ENCODE results near the gene OR2V2.

Gene OR2V2

DNA sequence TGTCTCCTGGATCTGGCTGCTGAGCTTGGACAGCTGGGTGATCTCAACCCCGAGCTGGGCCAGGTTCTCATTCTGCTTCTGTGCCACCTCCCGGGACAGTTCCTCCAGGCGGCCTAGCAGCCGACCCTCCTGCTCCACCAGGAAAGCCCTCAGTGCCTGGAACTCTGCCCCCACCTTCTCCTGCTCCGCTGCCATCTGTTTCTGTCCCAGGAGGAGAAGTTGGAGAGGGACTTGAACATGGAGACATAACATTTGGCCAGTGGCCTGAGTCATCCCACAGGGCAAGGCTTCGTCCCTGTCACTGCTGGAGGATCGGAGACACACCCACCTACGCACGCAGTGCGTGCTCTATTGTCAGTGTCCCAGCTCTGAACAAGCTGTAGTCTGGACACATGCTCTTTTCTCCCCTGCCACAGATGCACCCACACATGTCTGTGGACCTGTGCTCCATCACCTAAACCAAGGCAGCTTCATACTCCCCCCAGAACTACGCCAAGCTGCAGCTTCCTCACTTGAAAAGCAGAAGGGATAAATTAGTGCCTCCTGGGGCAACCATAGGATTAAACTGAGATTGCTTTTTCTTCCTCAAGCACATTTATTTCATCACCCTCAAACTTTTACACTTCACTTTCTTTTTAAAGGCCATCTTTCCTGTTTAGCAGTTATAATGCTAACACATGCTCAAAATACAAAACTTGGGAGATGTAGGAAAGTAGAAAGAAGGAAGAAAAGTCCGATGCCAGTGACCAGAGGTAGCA lies 52.7 kb downstream of the OR2V2 start:
- CTCF ChIA-PET, result interaction anchor here (0.5 kb wide), 1 partner anchor 63 kb away, joined by 3 read pairs; no protein-coding TSS in a partner anchor
- no peak overlapping the region for H3K4me3 ChIP-seq (ENCODE audit: low read depth, low read length)
- POLR2A ChIA-PET, result interaction anchor here (1.0 kb wide), 1 partner anchor 23 kb away, joined by 3 read pairs; the partner anchor contains the start of gene TRIM41
- no peak for DNase-seq (ENCODE audit: low read depth, low spot score)
- TF ChIP-seq CTCF (IDR thresholded peaks at IDR 0.05; ENCODE audit: insufficient read depth, low read length, missing control alignments), result no peak

DNA sequence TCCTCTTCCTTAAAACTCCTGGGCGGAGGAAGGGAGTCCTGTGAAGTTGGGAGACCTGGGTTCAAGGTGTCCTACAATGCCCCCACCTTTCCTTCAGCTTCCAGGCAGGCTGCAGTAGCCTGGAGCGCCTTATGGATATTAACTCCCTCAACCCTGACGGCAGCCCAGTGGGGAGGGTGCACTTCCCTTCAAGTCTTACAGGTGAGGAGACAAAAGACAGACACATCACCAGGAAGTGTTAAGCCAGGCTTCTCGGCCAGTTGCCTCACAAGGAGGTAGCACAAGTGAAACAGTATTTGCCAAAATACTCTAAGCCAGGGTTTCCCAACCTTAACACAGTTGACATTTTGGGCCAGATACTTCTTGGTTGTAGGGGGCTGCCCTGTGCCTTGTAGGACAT lies 53.4 kb downstream of the OR2V2 start:
- DNase-seq (ENCODE audit: low read depth, low spot score), result no peak
- no peak for TF ChIP-seq CTCF (IDR thresholded peaks at IDR 0.05; ENCODE audit: insufficient read depth, low read length, missing control alignments)
- ChIA-PET CTCF (interaction anchor here (2.9 kb wide), 1 partner anchor 9 kb away, joined by 16 read pairs; no protein-coding TSS in a partner anchor), POLR2A (interaction anchor here (0.6 to 1.1 kb wide), 2 partner anchors 9 to 61 kb away, joined by 3 to 4 read pairs; no protein-coding TSS in a partner anchor)
- no peak overlapping the region for H3K4me3 ChIP-seq (ENCODE audit: low read depth, low read length)

GRCh38 chr5:181203093-181203711 lies 55.8 kb downstream of the OR2V2 start:
- no peak for DNase-seq (ENCODE audit: low read depth, low spot score)
- ChIA-PET CTCF (interaction anchor here (1.0 to 2.9 kb wide), 3 partner anchors 9 to 18 kb away, joined by 3 to 16 read pairs (median 4); no protein-coding TSS in a partner anchor), POLR2A (no interaction called here)
- TF ChIP-seq CTCF (IDR thresholded peaks at IDR 0.05; ENCODE audit: insufficient read depth, low read length, missing control alignments), result no peak
- peak overlapping the region; percentile 62; the same call in 1 of the 2 replicates for H3K4me3 ChIP-seq (ENCODE audit: low read depth, low read length)

- peak overlapping the region; percentile 62 for H3K4me3 ChIP-seq (ENCODE audit: low read depth, low read length)
- no peak for TF ChIP-seq CTCF (IDR thresholded peaks at IDR 0.05; ENCODE audit: insufficient read depth, low read length, missing control alignments)
- CTCF ChIA-PET, result interaction anchor here (1.0 to 2.9 kb wide), 3 partner anchors 10 to 19 kb away, joined by 3 to 16 read pairs (median 4); no protein-coding TSS in a partner anchor
- no peak for DNase-seq (ENCODE audit: low read depth, low spot score)
- POLR2A ChIA-PET, result interaction anchor here (0.6 kb wide), 1 partner anchor 46 kb away, joined by 4 read pairs; no protein-coding TSS in a partner anchor
Observed at GRCh38 chr5:181203777-181204112, 56.4 kb downstream of the OR2V2 start.

DNA sequence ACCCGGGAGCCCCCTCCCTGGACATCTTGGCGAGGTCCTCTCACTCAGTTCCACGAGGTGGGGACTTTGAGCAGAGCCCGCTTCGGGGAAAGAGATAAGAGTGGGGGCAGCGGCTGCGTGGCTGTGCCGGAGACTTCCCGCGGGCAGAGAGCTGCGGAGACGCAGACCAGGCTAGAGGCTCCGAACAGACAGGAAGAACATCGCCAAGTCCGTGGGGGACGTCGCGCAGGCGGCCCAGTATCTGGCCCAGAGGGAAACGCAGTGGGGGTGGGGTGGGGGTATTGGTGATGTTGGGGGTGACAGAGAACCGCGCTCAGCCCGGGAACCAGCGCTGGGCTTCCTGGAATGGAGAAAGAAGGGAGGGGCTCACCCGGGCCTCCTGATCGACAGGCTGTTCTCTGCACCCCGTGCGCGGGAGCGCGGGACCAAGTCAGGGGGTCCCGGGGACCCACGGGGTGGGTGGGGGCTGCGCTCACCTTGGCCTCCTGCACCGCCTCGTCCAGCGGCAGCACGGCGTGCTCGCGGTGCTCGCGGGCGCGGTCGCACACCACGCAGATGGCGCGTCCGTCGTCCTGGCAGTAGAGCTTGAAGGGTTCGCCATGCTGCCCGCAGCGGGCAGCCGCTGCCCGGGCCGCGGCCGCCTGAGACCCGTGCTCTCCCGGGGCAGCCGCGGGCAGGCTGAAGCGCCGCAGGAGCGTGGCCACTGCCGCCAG lies 56.9 kb downstream of the OR2V2 start:
- ChIA-PET CTCF (interaction anchor here (0.8 to 4.4 kb wide), 7 partner anchors 8 to 23 kb away, joined by 3 to 29 read pairs (median 3); no protein-coding TSS in a partner anchor), POLR2A (interaction anchor here (0.6 to 1.5 kb wide), 4 partner anchors 11 to 46 kb away, joined by 4 to 17 read pairs (median 6); partner anchors contain the start of gene TRIM41)
- no peak for TF ChIP-seq CTCF (IDR thresholded peaks at IDR 0.05; ENCODE audit: insufficient read depth, low read length, missing control alignments)
- H3K4me3 ChIP-seq (ENCODE audit: low read depth, low read length), result peak overlapping the region; percentile 62
- DNase-seq (ENCODE audit: low read depth, low spot score), result no peak
